Psoas muscle (tissue), 8 donors: ENCODE results near the gene SIPA1L3. TPM values are rescaled to one million over a fixed set of nuclear protein-coding genes. Genes with fewer than 3 reads are reported as not detected.

Experiments
- ATAC-seq, 4 donors: fragments of 200-7000 bp; cut with Tn5 transposase; one replicate each; pipeline ENCODE4 v1.9.1; 2020; ENCODE audit warnings: moderate library complexity in 3 of 4, mild to moderate bottlenecking in 2 of 4
- DNase-seq, 2 donors: peaks; one replicate each; pipeline ENCODE4 v3.0.0-alpha.2; 2020
- H3K27ac ChIP-seq: fragments of 200-600 bp; one replicate; pipeline ENCODE4 v1.8.0; 2022
- H3K27me3 ChIP-seq, 3 donors: fragments of 200-600 bp in 1 of 3; one replicate each; pipeline versions ENCODE4 v1.6.1 to v1.8.0; 2013 to 2022; ENCODE audit warnings: low read length in 2 of 3, mild to moderate bottlenecking in 2 of 3, moderate library complexity in 1 of 3; ENCODE audit not compliant: insufficient read depth in 3 of 3
- H3K36me3 ChIP-seq, 2 donors: fragments of 200-600 bp in 1 of 2; one replicate each; pipeline versions ENCODE4 v1.6.1 to v1.8.0; 2013 to 2022; ENCODE audit warnings: low read depth in 1 of 2, mild to moderate bottlenecking in 1 of 2, moderate library complexity in 1 of 2; ENCODE audit not compliant: insufficient read depth in 1 of 2
- H3K4me1 ChIP-seq: fragments of 200-600 bp; one replicate; pipeline ENCODE4 v1.8.0; 2022
- H3K4me3 ChIP-seq: fragments of 200-600 bp; one replicate; pipeline ENCODE4 v1.8.0; 2022; ENCODE audit warnings: mild to moderate bottlenecking
- H3K9me3 ChIP-seq: fragments of 200-600 bp; one replicate; pipeline ENCODE4 v1.8.0; 2022
- WGBS, 3 donors: extraction: QIAGEN DNeasy Blood & Tissue Kit; methylation state at CpG; one replicate each; pipeline versions ENCODE4 v1.1.6 to v1.1.7; 2013; 5-methylcytosine and 5-hydroxymethylcytosine counted together
- intact Hi-C, 2 donors: fragments of 100-400 bp; cut with DNase I; formaldehyde crosslinking; loops; one replicate each; pipeline versions ENCODE4 v1.11.0 to v1.14.2; 2022
- polyA plus RNA-seq, 3 donors: library from polyadenylated mRNA; stranded (reverse); fragments of 200-250 nt; gene quantifications; one replicate each; pipeline ENCODE4 v1.2.3, GENCODE V29; 2013
- total RNA-seq, 4 donors: library from RNA; stranded (reverse); fragmentation: NEBNext Ultra II Directional in 2 of 4; extraction: Animal tissue kit (Norgen Biotek cat#: 25700) in 2 of 4; gene quantifications; one replicate each; pipeline versions ENCODE4 v1.2.1 to v1.2.4, GENCODE V29; 2021 to 2023
- TF ChIP-seq, protein P1 (sequence below): fragments of 200-600 bp; IDR thresholded peaks from one replicate; pipeline ENCODE4 v1.8.0; 2022; ENCODE audit warnings: antibody characterized with exemption
- donor health status: healthy with polysubstance abuse.
- donor health status: DM: no; HTN: no; CAD: no; lungs with moderate emphysema.
- donor health status: Bipolar disorder and iron deficiency.
- donor health status: healthy.
- donor health status: DM: yes; HTN: yes; CAD: no.
- donor health status: DM: no; HTN: no; CAD: no.
- donor health status: DM: no; HTN: no; CAD: no.
- donor health status: DM: yes; HTN: yes; CAD: no.

SIPA1L3 gene
- total and polyA plus RNA-seq, 7 donors = 2.9 to 28.2 (median 8.3) TPM

DNA sequence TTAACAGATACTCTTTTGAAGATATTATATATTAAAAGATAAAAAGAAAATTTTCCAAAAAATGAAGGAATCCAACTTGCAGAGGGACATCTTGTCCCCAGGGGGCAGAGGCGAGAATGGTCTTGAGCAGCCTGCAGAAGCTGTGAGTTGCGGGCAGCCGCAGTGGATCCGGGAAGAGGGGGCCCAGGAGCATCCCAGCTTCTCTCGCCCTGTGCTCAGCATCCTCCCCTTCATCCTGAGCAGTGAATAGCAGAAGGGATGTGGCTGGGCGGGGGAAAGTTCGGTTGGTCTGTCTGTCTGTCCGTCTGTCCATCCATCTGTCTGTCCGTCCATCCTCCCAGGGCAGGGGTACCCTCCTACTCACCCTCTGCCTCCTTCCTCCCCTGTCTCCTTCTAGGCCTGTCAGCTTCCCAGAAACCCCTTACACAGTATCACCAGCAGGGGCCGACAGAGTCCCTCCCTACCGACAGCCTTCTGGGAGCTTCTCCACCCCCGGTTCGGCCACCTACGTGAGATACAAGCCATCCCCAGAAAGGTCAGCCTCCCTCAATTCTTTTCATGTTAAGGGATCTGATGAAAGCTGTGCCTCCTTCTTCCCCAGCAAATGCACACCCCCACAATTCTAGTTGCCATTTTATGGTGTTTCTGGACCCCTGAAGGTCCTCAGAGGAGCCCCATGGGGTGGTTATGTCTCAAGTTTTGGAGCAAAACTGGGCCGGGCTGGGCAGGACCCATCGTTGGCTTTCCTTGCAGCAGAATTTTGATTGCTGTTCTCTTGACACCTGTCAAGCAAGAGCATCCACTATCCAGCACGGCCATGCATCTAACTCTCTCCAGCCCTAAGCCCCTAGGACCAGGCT lies 235.4 kb downstream of the SIPA1L3 start:
- DNase-seq (peak; percentile 67 to 84), ATAC-seq (peak; percentile 85 to 88 (median 85))
- Histone ChIP-seq H3K27ac (no peak overlapping the region), H3K4me3 (no peak overlapping the region), H3K4me1 (no peaks in the 10 kb centered on the region), H3K27me3 (no peaks in the 10 kb centered on the region), H3K36me3 (peaks cover 0 to 4% of the 10 kb centered on the region in 2 donors), H3K9me3 (no peaks in the 10 kb centered on the region)
- 53 to 61% (median 60%) methylated on average over 16 to 17 of the region's 17 CpGs for WGBS, 3 donors
- TF ChIP-seq, protein P1, sequence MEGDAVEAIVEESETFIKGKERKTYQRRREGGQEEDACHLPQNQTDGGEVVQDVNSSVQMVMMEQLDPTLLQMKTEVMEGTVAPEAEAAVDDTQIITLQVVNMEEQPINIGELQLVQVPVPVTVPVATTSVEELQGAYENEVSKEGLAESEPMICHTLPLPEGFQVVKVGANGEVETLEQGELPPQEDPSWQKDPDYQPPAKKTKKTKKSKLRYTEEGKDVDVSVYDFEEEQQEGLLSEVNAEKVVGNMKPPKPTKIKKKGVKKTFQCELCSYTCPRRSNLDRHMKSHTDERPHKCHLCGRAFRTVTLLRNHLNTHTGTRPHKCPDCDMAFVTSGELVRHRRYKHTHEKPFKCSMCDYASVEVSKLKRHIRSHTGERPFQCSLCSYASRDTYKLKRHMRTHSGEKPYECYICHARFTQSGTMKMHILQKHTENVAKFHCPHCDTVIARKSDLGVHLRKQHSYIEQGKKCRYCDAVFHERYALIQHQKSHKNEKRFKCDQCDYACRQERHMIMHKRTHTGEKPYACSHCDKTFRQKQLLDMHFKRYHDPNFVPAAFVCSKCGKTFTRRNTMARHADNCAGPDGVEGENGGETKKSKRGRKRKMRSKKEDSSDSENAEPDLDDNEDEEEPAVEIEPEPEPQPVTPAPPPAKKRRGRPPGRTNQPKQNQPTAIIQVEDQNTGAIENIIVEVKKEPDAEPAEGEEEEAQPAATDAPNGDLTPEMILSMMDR = peak; percentile 69
- intact Hi-C loops = loop anchor here (2.0 to 10.0 kb wide), 5 partner anchors 82 to 240 kb away; partner anchors contain the start of genes CATSPERG (in 1 of the 2) and DPF1 (in 1 of the 2)

DNA sequence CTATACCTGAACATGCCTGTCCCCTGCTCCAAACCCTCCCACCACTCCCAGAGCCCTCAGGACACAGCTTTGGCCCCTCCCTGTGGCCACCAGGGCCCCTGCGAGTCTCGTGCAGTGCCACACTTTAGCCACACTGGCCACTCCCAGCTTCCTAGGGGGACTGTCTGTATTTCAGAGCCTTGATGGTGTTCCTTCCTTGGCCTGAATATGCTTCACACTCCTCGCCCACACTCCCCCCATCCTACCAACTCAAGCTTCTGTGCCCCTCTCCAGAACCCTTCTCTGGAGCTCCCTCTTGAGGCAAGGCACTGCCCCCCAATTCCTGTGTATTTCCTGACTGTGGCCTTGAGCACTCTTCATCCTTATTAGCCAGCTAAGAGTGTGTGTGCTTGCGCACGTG lies 236.8 kb downstream of the SIPA1L3 start:
- Histone ChIP-seq H3K9me3 (no peaks in the 10 kb centered on the region), H3K36me3 (peaks cover 0 to 4% of the 10 kb centered on the region in 2 donors), H3K27me3 (no peaks in the 10 kb centered on the region), H3K4me1 (peaks cover 3% of the 10 kb centered on the region), H3K4me3 (no peak overlapping the region), H3K27ac (no peak overlapping the region)
- intact Hi-C loops = loop anchor here (2.0 to 10.0 kb wide), 5 partner anchors 81 to 242 kb away; partner anchors contain the start of genes CATSPERG (in 1 of the 2) and DPF1 (in 1 of the 2)
- ATAC-seq = no peak
- DNase-seq = no peak
- WGBS, 3 donors = 84 to 92% (median 90%) methylated on average over 5 of the region's 5 CpGs
- TF ChIP-seq, protein P1 = no peak

DNA sequence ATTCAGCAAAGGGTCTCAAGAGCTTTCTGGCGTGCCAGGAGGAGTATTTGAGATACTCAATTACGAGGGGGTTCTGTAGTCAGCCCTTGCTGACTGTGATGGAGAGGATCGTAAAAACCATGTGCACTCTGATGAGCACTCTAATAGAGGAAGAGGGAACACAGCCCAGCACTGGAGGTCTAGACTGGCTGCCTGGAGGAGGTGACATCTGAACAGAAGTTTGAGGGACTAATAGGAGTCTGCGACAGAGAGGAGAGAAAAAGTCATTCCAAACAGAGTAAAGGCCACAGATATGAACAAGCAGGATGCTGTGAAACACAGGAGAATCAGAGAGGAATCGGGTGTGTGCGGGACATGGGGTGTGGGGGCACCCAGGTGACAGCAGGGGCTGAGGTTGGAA lies 237.7 kb downstream of the SIPA1L3 start:
- H3K27me3 ChIP-seq = no peaks in the 10 kb centered on the region
- intact Hi-C loops = loop anchor here (5.0 to 10.0 kb wide), 4 partner anchors 80 to 242 kb away; partner anchors contain the start of gene DPF1 (in 1 of the 2)
- H3K36me3 ChIP-seq = peaks cover 0 to 4% of the 10 kb centered on the region in 2 donors
- H3K4me3 ChIP-seq = no peak overlapping the region
- peaks cover 5% of the 10 kb centered on the region for H3K4me1 ChIP-seq
- H3K9me3 ChIP-seq = no peaks in the 10 kb centered on the region
- no peak for DNase-seq
- ATAC-seq = no peak
- TF ChIP-seq, protein P1 = no peak
- WGBS, 3 donors = 96 to 97% (median 97%) methylated on average over 6 of the region's 6 CpGs
- H3K27ac ChIP-seq = no peak overlapping the region

DNA sequence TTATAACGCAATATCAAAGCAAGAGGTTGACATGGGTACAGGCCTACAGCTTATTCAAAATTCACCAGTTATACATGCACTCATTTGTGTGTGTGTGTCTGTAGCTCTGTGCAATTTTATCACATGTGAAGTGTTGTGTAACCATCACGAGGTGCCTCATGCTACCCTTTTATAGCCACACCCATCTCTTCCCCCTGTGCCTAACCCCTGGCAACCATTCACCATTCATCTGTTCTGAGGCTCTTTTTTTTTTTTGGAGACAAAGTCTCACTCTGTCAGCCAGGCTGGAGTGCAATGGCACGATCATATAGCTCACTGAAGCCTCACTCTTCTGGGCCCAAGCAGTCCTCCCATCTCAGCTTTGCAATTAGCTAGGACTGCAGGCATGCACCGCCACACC lies 238.6 kb downstream of the SIPA1L3 start:
- Histone ChIP-seq H3K4me3 (no peak overlapping the region), H3K9me3 (no peaks in the 10 kb centered on the region), H3K27ac (peak overlapping the region; percentile 2), H3K27me3 (no peaks in the 10 kb centered on the region), H3K36me3 (peaks cover 0 to 4% of the 10 kb centered on the region in 2 donors), H3K4me1 (peaks cover 5% of the 10 kb centered on the region)
- ATAC-seq (peak; percentile 15 to 74 (median 56)), DNase-seq (no peak)
- intact Hi-C loops = loop anchor here in 1 of 2 donors (10.0 kb wide), 1 partner anchor 79 kb away; the partner anchor contains the start of gene DPF1
- TF ChIP-seq, protein P1 = no peak
- WGBS, 3 donors = 53 to 67% (median 59%) methylated on average over 4 of the region's 4 CpGs
